ENCODE results near the gene TNFAIP8.

The TNFAIP8 gene

DNA sequence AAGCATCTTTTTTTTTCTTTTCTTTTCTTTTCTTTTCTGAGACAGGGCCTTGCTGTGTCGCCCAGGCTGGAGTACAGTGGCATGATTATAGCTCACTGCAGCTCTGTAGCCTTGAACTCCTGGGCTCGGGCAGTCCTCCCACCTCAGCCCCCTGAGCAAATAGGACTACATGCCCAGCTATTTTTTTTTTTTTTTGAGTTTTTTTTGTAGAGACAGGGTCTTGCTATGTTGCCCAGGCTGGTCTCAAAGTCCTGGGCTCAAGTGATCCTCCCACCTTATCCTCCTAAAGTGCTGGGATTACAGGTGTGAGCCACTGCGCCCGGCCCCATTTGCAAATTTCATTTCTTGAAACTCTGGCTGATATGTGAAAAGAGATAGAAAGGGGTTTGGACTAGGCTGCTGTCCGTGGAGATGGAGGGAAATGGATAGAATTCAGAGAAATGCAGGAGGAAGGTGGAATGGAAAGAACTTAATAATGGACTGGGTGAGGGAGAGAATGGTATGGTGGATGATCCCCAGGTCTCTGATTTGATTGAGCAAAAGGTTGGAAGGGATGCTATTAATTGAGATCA is 32.9 kb downstream of the TNFAIP8 start:
- H3K27me3 Mint-ChIP-seq, result no peaks in the 10 kb centered on the region
- no peak for ATAC-seq (replicated peaks)
- no peak overlapping the region for H3K4me3 Mint-ChIP-seq
- peaks cover 42% of the 10 kb centered on the region for H3K36me3 Mint-ChIP-seq (ENCODE audit: insufficient read depth)
- H3K4me1 Mint-ChIP-seq (ENCODE audit: low read depth in 2 of 2), result peaks cover 58 to 67% of the 10 kb centered on the region in 2 donors
- DNase-seq, result no peak
- H3K9me3 Mint-ChIP-seq, result no peaks in the 10 kb centered on the region
- H3K27ac Mint-ChIP-seq, result peak overlapping the region; percentile 23 to 62

DNA sequence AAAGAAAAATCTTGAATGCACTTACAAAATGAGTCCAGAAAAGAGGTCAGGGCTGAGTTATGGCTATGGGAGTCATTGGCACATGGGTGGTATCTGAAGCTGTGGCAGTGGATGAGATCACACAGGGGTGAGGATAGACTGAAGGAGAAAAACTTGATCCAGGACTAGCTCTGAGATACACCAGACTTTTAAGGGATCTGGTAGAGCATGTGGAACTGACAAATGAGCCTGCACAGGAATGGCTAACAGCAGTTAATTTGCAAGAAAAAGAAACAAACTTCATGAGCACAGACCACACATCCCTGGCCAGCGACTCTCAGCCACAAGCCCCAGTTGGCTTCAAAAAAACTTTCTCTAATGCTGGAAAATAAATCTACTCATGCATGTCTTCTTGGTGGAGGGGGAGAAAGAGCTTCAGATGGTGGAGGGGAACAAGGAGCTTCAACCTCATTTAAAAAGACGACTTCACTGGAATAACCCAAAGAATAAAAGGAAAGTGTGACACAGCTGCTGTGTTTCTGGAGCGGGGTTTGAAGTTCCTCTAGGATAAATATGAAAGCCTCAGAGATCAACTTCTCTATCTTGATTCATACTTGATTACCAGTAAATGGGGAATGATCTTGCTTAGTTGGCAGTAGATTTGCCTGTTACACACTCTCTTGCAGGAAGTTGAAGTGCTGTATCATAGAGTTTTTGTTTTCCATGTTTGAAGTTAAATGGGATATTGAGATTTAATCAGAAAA is 33.6 kb downstream of the TNFAIP8 start:
- H3K4me3 Mint-ChIP-seq, result peak overlapping the region in 1 of 2 donors; percentile 24
- ATAC-seq (replicated peaks), result no peak
- no peak for DNase-seq
- H3K27me3 Mint-ChIP-seq, result no peaks in the 10 kb centered on the region
- H3K9me3 Mint-ChIP-seq, result no peaks in the 10 kb centered on the region
- peaks cover 47% of the 10 kb centered on the region for H3K36me3 Mint-ChIP-seq (ENCODE audit: insufficient read depth)
- peak overlapping the region; percentile 62 to 83 for H3K27ac Mint-ChIP-seq
- peaks cover 56 to 64% of the 10 kb centered on the region in 2 donors for H3K4me1 Mint-ChIP-seq (ENCODE audit: low read depth in 2 of 2)

DNA sequence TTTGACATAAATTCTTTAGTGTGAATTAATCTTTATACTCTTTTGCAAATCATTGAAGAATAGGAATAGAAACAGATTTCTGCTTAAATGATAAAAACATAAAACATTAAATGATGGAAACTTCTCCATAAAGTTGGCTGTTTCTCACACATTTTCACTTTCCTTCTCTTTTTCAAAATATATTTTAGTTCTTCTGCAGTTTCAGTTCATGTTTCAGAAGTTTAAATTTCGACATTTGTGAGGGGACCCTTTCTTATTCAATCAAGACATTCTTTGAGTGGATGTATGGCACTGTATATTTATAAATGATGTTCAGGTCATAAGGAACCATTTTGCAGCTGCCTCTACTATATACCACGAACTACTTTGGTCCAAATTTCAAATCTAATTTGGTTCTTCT is 34.6 kb downstream of the TNFAIP8 start:
- Mint-ChIP-seq H3K27me3 (no peaks in the 10 kb centered on the region), H3K27ac (peak overlapping the region; percentile 62 to 83), H3K9me3 (no peaks in the 10 kb centered on the region), H3K36me3 (ENCODE audit: insufficient read depth) (peaks cover 55% of the 10 kb centered on the region), H3K4me1 (ENCODE audit: low read depth in 2 of 2) (peaks cover 57 to 64% of the 10 kb centered on the region in 2 donors), H3K4me3 (no peak overlapping the region)
- DNase-seq, result no peak
- no peak for ATAC-seq (replicated peaks)

DNA sequence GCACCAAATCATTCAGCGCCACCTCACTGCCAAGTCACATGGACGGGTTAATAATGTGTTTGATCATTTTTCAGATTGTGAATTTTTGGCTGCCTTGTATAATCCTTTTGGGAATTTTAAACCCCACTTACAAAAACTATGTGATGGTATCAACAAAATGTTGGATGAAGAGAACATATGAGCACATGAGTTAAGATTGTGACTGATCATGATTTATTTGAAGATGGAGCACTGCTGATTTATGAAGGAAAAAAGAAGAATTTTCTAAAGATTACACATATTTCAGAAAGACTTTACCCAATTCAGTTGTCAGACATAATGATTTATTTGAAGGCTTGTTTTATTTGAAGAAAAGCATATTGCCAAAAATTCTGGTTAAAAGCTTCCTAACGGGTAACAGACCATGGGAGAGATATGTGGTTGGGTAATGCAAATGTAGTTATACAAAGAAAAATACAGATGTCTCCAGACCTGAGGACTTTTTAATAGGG is 37.4 kb downstream of the TNFAIP8 start:
- no peak for ATAC-seq (replicated peaks)
- H3K4me1 Mint-ChIP-seq (ENCODE audit: low read depth in 2 of 2), result peaks cover 56 to 66% of the 10 kb centered on the region in 2 donors
- no peaks in the 10 kb centered on the region for H3K27me3 Mint-ChIP-seq
- peak overlapping the region; percentile 26 to 65 for H3K27ac Mint-ChIP-seq
- peaks cover 54% of the 10 kb centered on the region for H3K36me3 Mint-ChIP-seq (ENCODE audit: insufficient read depth)
- DNase-seq, result no peak
- no peaks in the 10 kb centered on the region for H3K9me3 Mint-ChIP-seq
- H3K4me3 Mint-ChIP-seq, result peak overlapping the region in 1 of 2 donors; percentile 15

DNA sequence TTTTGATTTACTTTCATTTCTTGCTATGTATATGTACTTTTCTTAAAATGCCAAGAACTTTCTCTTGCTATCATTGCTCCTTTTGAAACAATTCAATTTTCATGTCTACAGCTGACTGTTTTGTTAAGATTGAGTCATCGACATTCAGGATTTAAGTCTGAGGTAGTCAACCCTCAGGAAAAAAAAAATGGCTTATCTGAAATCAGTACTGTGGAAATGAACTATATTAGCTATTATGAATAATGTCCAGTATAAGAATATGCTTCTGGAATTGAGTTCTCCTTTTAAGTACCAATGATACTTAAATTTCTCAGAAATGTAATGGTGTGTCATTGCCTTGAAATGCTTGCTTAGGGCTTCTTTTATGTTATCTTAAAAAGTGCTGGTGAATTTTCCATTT is 37.9 kb downstream of the TNFAIP8 start:
- Mint-ChIP-seq H3K27me3 (no peaks in the 10 kb centered on the region), H3K4me1 (ENCODE audit: low read depth in 2 of 2) (peaks cover 54 to 62% of the 10 kb centered on the region in 2 donors), H3K36me3 (ENCODE audit: insufficient read depth) (peaks cover 49% of the 10 kb centered on the region), H3K4me3 (no peak overlapping the region), H3K9me3 (no peaks in the 10 kb centered on the region), H3K27ac (peak overlapping the region; percentile 26 to 65)
- ATAC-seq (replicated peaks), result no peak
- no peak for DNase-seq

DNA sequence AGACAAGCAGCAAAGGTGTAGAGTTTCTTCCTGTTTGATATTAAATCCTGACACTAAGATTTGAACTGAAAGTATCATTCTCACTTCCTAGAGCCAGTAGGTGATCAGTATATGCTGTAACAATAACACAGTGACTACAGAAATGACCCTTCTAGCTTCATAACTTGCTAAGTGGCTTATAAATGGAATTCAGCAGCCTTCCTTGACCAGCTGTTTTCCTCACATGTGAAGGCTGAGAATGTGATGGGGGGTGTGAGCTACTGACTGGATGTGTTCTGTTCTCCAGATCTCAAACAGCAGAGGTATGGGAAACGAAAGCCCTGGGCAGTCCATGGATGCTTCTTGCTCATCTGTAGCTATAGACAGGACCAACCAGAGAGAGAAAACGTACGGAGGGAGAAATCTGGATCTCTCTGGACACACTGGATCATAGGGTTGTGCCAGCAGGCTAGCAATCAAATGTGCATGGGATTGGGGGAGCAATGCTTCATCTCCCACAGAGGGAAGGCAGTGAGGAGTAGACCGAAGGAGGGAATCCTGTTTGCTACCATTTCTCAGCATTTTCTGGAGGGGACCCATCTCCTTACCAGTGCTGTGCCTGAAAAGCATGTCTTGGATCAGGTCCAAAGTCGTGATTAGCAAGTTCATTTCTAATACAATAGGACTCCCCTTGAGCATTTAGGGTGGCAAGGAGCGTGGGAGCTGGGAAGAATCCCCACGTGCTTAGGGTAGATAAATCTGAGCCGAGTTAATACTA is 39.4 kb downstream of the TNFAIP8 start:
- peak overlapping the region; percentile 56 to 89 for H3K27ac Mint-ChIP-seq
- peaks cover 48% of the 10 kb centered on the region for H3K36me3 Mint-ChIP-seq (ENCODE audit: insufficient read depth)
- H3K4me3 Mint-ChIP-seq, result no peak overlapping the region
- no peaks in the 10 kb centered on the region for H3K9me3 Mint-ChIP-seq
- no peak for DNase-seq
- no peak for ATAC-seq (replicated peaks)
- H3K27me3 Mint-ChIP-seq, result no peaks in the 10 kb centered on the region
- peaks cover 46 to 53% of the 10 kb centered on the region in 2 donors for H3K4me1 Mint-ChIP-seq (ENCODE audit: low read depth in 2 of 2)

DNA sequence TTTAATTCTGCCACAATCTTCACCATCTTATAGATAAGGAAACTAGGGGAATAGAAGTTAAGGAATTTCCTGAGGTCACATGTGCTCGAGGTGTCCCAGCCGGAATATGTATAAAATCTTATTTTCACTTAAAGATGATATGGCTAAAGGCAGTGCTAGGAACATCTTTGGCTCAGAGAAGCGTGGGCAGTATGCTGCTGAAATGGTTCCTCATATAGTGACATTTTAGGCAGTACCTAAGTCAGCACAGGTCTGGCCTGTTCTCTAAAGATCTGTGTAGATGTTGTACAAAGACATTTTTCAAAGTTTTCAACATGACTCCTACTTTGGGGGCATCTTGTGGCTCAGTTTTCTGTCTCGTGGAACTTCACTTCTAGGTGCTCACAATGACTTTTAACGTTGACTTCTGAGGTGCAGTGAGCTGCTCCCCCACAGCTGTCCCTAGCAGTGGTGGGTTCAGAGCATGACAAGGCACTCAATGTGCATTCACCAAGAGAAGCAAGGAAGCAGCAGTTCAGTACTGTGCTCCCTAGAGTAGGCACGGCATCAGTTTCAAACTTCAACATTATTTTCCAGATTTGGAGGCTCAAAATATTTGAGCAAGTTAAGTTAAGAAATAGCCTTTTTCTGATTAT is 40.3 kb downstream of the TNFAIP8 start:
- H3K27ac Mint-ChIP-seq, result peak overlapping the region; percentile 56 to 62
- peaks cover 40% of the 10 kb centered on the region for H3K36me3 Mint-ChIP-seq (ENCODE audit: insufficient read depth)
- peaks cover 43 to 53% of the 10 kb centered on the region in 2 donors for H3K4me1 Mint-ChIP-seq (ENCODE audit: low read depth in 2 of 2)
- H3K27me3 Mint-ChIP-seq, result no peaks in the 10 kb centered on the region
- no peak overlapping the region for H3K4me3 Mint-ChIP-seq
- H3K9me3 Mint-ChIP-seq, result no peaks in the 10 kb centered on the region
- DNase-seq (no peak), ATAC-seq (replicated peaks) (peak; percentile 48)

DNA sequence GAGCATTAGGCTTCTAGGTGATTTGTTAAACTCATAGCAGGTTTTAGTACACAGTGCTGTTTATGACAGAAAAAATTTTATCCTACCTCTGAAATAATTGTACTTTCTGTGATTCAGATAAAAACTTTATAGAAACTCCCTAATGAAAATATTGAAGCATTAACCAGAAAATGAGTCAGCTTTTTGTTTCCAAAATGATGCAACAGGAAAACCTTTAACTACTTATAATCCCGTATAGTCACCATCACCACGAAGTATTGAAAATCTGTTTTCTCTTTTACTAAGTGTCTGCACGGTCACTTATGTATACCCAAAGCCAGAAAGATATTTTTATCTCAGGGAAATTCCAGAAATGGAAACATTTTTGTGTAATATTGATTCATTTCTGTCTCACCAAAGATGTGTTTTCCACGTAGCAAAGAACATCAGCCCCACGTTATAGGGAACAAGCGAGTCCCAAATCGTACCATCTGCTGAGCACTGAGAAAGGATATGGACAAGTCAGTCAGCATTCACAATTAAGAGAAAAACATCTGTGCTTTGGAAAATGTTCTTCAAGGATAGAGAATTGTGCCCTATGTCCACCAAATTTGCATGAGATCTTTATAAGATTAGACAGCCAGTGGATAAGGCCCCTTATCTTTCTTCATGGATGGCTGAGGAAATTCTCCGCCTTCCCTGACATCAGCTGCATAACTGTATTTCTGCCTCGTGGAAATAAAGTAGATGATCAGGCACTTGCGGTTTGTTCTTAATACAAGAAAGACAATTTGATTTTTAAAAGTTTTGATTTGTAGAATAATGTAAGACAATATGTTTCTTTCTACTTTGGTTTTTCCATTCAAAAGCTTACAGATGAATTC is 41.9 kb downstream of the TNFAIP8 start:
- Mint-ChIP-seq H3K27ac (peak overlapping the region; percentile 29 to 35), H3K36me3 (ENCODE audit: insufficient read depth) (peaks cover 29% of the 10 kb centered on the region), H3K9me3 (no peaks in the 10 kb centered on the region), H3K4me1 (ENCODE audit: low read depth in 2 of 2) (peaks cover 35 to 46% of the 10 kb centered on the region in 2 donors), H3K27me3 (no peaks in the 10 kb centered on the region), H3K4me3 (no peak overlapping the region)
- DNase-seq (no peak), ATAC-seq (replicated peaks) (peak; percentile 63)

DNA sequence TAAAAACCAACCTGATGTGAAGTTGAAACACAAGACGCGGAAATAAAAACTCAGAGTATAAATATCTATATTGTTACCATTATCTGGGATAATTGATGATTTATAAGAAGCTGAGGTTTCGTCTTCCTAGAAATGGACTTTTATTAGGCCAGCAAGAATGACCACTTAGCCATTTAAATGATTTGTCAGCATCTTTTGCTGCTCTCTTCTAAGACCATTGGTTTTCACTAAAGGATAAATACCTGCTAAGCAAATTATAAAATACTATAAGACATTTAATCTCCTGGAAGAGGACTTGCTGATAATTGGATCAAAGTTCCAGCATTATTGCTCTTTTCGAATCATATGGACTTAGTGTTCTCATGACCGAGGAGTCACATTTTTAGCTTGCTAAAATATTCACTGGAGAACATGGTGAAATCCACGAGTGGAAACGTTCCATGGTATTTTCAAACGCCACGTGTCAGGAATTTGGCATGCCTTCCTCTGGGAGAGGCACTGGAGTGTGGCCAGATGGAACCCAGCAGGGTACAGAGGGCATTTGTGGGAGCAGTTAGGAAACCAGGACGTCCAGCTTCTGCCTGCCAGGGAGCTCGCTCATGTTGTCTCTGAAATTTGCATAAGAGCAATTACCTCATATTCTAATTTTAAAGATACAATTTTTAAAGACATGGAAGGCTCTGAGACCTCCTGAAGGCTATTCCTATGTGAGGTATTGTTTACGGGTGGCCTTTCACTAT is 43.1 kb downstream of the TNFAIP8 start:
- DNase-seq, result no peak
- Mint-ChIP-seq H3K4me3 (no peak overlapping the region), H3K27me3 (no peaks in the 10 kb centered on the region), H3K36me3 (ENCODE audit: insufficient read depth) (peaks cover 18% of the 10 kb centered on the region), H3K27ac (peak overlapping the region in 1 of 2 donors; percentile 8), H3K4me1 (ENCODE audit: low read depth in 2 of 2) (peaks cover 28 to 37% of the 10 kb centered on the region in 2 donors), H3K9me3 (no peaks in the 10 kb centered on the region)
- ATAC-seq (replicated peaks), result no peak

DNA sequence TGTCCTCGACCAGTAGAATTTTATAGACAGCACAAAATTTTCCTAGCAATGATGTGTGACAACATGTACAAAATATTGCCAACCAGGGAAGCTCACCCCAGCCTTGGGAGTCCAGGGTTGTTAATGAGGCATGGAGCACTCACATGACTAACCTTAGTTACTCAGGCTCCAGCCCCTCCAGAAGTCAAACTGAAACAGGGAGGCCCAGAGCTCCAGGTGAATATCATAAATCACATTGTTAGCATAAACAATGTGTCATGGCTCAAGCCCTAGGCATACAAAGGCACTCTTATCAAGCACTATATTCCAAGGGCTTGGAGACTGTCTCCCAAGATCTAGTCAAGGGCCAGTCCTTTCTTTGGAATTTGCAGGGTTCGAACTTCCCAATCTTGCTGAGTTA is 44.4 kb downstream of the TNFAIP8 start:
- peaks cover 19 to 27% of the 10 kb centered on the region in 2 donors for H3K4me1 Mint-ChIP-seq (ENCODE audit: low read depth in 2 of 2)
- peak overlapping the region; percentile 5 to 81 for H3K27ac Mint-ChIP-seq
- H3K36me3 Mint-ChIP-seq (ENCODE audit: insufficient read depth), result peaks cover 6% of the 10 kb centered on the region
- H3K9me3 Mint-ChIP-seq, result no peaks in the 10 kb centered on the region
- DNase-seq, result no peak
- no peak for ATAC-seq (replicated peaks)
- no peaks in the 10 kb centered on the region for H3K27me3 Mint-ChIP-seq
- no peak overlapping the region for H3K4me3 Mint-ChIP-seq

DNA sequence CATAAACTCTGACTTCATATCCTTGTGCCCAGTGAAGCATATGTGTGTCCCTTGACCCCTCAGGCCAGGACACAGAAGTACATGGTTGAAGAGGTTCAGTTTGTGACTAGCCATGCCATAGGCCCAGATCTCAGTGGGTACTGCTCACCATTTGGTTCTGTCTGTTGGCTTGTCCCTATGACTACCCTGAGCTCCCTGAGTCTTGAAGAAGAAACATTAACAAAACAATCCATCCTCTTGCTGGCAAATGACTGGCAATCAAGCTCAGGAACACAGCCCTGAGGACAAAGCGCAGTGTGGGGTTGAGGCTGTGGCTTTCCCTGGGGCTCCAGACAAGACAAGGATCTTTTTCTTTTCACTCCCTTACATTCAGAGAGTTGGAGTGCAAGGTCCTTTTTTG is 46.3 kb downstream of the TNFAIP8 start:
- H3K27ac Mint-ChIP-seq, result peak overlapping the region in 1 of 2 donors; percentile 10
- no peaks in the 10 kb centered on the region for H3K27me3 Mint-ChIP-seq
- ATAC-seq (replicated peaks), result no peak
- H3K9me3 Mint-ChIP-seq, result no peaks in the 10 kb centered on the region
- DNase-seq, result no peak
- no peaks in the 10 kb centered on the region for H3K36me3 Mint-ChIP-seq (ENCODE audit: insufficient read depth)
- H3K4me3 Mint-ChIP-seq, result no peak overlapping the region
- H3K4me1 Mint-ChIP-seq (ENCODE audit: low read depth in 2 of 2), result peaks cover 11 to 13% of the 10 kb centered on the region in 2 donors

DNA sequence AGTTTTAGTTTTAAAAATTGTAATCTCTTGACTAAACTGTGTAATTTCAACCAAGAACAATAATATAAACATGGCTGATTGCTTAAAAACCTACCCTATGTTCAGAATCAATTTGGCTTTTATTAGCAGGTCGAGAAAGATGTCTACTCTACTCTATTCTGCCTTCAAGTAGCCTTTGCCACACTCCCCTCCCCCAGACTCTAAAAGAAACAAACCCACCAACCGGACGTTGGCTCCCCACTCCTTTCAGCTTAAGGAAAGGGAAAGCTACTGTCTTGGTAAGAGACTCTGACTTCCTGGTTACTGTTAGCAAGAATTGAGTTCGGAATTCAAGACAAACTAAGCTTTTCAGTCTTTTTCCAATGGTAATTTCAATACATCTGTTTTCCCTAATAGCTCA is 46.7 kb downstream of the TNFAIP8 start:
- Mint-ChIP-seq H3K36me3 (ENCODE audit: insufficient read depth) (no peaks in the 10 kb centered on the region), H3K27me3 (no peaks in the 10 kb centered on the region), H3K4me1 (ENCODE audit: low read depth in 2 of 2) (peaks cover 10 to 11% of the 10 kb centered on the region in 2 donors), H3K9me3 (no peaks in the 10 kb centered on the region), H3K4me3 (no peak overlapping the region), H3K27ac (no peak overlapping the region)
- no peak for DNase-seq
- no peak for ATAC-seq (replicated peaks)

Measured in effector memory CD8-positive, alpha-beta T cell (primary cell).